Measurements from ENCODE around the gene DENND6B.
"Not testable (repeated sequence)": the region's sequence is repeated elsewhere in the genome, so short reads cannot be mapped to it uniquely, and the experiment has no call there.

Gene DENND6B, protein sequence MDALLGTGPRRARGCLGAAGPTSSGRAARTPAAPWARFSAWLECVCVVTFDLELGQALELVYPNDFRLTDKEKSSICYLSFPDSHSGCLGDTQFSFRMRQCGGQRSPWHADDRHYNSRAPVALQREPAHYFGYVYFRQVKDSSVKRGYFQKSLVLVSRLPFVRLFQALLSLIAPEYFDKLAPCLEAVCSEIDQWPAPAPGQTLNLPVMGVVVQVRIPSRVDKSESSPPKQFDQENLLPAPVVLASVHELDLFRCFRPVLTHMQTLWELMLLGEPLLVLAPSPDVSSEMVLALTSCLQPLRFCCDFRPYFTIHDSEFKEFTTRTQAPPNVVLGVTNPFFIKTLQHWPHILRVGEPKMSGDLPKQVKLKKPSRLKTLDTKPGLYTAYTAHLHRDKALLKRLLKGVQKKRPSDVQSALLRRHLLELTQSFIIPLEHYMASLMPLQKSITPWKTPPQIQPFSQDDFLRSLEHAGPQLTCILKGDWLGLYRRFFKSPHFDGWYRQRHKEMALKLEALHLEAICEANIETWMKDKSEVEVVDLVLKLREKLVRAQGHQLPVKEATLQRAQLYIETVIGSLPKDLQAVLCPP

DNA sequence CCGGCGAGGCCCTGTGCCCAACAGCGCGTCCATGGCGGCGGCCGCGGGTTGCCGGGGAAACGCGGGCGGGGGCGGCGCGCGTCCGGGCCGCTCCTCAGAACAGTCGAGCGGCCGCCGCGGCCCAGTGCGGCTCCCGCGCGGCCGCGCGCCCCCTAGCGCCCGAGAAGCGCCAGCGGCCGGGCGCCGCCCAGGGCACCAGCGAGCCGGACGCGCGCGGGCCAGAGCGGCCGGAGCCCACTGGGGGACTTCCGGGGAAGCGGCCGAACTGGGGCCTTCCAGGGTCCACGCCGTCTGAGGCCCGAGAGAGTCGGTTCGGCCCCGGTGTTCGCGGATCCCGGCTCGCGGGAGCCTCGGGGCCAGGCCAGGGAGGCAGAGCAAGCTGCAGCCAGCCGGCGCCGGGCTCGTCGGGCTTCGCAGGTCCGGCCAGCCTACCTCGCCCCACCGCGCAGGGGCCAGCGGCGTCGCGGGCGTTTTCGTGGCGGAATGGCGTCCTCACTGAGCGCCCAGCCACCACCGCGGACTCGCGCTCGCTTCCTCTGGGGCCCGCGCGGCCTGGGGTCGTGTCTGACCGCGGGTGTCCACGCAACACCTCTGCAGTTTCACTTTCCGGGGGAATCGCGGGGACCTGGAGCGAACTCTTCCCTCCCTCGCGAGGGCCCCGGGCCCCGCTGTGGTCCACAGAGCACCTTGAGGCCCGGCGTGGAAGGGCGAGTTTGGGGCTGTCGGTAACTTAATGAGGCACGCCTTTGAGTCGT lies at the start of gene DENND6B:
DENND6B (minus strand) TSS at position 57 of the 755 bp plus-strand sequence; CDS start at position 33, 24 bp downstream.
- peak; percentile 71 to 90 for DNase-seq

DNA sequence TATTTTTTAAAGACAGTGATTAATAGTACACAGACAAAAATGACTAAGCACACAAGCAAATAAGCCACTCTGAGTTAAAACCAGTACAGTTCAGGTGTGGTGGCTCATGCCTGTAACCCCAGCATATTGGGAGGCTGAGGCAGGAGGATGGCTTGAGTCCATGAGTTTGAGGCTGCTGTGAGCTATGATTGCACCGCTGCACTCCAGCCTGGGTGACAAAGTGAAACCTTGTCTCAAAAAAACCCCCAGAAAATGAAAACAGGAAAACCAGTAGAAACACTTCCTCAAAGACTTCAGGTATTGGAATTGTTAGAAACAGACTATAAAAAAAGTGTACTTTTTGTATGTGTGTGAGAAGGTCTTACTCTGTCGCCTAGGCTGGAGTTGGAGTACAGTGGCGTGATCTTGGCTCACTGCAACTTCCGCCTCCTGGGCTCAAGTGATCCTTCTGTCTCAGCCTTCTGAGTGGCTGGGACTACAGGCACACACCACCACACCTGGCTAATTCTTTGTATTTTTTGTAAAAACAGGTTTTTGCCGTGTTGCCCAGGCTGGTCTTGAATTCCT lies 49.4 kb upstream of the DENND6B start:
- DNase-seq = no peak

DNA sequence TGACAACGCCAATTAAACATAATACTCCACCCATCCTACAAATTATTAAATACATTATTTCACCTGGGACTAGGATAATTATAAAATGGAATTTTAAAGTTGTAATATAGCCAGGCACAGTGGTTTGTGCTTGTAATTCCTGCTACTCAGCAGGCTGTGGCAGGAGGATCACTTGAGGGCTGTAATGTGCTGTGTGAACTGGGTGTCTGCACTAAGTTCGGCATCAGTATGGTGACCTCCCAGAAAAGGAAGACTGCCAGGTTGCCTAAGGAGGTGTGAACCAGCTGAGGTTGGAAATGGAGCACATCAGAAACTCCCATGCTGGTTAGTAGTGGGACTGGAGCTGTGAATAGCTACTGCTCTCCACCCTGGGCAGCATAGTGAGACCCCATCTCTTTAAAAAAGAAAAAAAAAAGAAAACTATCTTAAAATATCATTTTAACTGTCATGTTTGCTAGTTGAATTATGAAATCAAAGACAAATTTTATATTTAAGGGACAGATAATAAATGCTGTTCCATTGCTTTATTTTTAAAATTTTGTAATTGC lies 44.4 kb upstream of the DENND6B start:
- no peak for DNase-seq

DNA sequence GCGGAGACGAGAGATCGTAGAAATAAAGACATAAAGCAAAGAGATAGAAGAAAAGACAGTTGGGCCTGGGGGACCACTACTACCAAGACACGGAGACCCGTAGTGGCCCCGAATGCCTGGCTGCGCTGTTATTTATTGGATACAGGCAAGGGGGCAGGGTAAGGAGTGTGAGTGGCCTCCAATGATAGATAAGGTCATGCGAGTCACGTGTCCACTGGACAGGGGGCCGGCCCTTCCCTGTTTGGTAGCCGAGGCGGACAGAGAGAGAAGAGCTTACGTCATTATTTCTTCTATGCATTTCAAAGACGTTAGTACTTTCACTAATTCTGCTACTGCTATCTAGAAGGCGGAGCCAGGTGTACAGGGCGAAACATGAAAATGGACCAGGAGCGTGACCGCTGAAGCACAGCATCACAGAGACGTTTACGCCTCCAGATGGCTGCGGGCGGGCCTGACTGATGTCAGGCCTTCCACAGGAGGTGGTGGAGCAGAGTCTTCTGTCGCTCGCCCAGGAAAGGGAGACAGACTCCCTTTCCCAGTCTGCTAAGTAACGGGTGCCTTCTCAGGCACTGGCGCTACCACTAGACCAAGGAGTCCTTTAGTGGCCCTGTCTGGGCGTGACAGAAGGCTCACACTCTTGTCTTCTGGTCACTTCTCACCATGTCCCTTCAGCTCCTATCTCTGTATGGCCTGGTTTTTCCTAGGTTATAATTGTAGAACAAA lies 41.1 kb upstream of the DENND6B start:
- no peak for DNase-seq

DNA sequence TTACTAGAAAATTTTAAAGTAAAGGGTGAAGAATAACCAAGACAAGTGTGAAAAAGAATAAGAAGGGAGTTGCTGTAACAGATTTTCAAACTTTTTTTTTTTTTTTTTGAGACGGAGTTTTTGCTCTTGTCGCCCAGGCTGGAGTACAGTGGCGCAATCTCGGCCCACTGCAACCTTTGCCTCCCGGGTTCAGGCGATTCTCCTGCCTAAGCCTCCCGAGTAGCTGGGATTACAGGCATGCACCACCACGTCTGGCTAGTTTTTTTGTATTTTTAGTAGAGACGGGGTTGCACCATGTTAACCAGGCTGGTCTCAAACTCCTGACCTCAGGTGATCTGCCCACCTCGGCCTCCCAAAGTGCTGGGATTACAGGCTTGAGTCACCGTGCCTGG lies 37.0 kb upstream of the DENND6B start:
- not testable (repeated sequence) for DNase-seq

DNA sequence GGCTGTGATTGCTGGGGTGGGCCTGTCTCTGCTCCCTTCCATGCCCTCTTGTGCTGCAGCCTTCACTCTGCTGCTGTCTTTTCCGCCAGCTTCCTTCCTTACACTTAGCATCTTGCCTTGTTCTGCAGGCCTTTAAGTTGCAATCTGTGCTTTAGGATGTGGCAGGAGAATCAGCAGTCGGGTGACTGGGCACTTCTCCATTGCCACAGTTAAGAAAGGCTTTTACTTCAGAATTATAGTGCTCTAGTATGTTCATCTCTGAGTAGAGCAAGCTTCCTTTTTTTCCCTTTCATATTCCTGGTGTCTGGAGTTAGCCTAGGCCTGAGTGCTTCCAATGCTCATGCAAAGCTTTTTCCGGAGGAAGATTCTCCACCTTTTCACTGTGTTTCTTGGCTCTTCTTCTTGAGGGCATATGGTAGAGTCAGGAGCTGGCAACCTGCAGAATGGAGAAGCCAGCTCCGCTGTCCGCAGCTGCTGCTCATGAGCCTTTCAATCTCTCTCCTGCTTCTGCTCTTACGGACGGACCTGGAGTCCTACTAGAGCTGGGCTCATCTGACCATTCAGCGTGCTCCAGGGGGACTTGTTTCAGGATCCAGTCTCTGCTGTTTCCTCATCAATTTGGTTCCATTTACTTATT lies 36.5 kb upstream of the DENND6B start:
- DNase-seq = no peak

DNA sequence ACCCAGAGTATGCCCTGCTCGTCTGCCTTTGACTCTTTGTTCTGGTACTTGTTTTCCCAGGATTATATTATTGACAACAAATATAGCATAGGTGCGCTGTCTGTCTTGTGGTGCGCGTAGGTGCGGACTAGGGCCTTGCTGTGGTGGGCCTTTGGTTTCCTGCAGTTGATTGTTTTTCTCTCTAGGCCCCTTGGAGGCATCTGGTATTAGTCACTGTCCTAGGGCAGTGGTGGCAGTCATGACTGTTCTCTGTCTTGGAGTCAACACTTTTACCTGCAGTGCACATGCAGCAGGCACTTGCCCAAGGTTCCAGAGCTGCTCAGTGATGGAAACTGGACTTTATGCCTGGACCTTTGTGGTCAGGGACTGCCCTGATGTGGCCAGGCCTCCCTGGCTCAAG lies 34.9 kb upstream of the DENND6B start:
- DNase-seq = no peak

DNA sequence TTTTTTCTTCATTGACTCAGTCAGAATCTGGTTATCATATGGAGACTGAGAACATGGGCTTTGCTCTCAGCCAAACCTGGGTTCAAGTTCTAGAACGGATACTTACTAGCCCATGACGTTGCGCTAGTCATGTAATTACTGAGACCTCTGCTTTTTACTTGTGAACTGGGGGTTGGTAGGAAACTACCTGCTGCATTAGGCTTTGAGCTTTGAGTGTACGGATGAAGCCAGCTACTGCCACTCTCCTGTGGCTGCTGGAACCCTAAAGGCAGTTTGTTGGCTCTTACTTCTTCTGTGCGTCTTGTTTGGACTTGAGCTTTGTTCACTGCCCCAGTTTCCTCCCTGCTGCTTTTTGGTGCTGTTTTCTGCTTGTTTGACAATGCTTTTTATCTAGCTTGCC lies 34.4 kb upstream of the DENND6B start:
- DNase-seq = no peak

DNA sequence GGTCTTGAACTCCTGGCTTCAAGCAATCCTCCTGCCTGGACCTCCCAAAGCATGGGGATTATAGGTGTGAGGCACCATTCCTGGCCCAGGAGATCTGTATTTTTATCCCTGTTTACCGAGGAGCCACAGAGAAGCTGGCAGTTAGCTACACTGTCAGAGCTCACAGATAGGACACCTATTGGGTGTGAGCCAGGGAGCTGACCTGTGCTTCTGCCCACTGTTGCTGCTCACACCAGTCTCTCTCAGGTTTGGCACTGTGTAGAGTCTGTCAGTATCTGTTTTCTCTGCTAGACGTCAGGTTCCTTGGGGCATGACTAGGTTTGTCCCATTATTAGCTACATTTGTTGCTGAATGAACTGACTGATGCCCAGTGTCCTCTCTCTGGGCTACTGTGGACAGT lies 33.8 kb upstream of the DENND6B start:
- no peak for DNase-seq

DNA sequence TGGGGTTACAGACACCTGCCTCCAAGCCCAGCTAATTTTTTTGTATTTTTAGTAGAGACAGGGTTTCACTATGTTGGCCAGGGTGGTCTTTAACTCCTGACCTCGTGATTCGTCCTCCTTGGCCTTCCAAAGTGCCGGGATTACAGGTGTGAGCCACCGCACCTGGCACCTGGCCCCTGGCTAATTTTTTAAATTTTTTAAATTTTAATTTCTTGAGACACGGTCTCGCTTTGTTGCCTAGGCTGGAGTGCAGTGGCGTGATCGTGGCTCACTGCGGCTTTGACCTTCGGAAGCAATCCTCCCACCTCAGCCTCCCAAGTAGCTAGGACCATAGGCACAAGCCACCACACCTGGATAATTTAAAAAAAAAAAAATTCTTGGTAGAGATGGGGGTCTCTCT lies 30.9 kb upstream of the DENND6B start:
- DNase-seq = no peak

DNA sequence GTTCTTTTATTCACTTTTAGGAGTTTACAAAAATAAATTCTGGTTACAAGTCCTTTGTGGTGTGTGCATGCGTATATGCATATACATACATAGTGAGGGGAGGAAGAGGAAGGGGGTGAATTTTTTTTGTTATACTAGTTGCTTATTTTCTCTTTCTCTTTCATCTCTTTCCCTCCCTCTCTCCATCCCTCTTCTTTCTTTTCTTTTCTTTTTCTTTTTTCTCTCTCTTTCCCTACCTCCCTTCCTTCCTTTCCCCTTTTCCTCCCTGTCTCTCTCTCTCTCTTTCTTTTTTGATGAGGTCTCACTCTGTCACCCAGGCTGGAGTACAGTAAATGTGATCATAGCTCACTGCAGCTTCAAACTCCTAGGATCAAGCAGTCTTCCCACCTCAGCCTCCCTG lies 30.4 kb upstream of the DENND6B start:
- no peak for DNase-seq

DNA sequence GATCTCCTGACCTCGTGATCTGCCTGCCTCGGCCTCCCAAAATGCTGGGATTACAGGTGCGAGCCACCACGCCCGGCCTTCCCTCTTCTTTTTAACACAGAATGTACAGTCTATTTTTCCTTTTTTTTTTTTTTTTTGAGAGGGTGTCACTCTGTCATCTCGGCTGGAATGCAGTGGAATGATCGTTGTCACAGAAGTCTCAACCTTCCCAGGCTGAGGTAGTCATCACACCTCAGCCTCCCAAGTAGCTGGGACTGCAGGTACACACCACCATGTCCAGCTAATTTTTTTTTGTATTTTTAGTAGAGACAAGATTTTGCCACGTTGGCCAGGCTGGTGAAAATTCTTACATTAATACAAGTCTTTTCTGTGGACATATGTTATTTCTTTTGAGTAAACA lies 29.4 kb upstream of the DENND6B start:
- DNase-seq = no peak

DNA sequence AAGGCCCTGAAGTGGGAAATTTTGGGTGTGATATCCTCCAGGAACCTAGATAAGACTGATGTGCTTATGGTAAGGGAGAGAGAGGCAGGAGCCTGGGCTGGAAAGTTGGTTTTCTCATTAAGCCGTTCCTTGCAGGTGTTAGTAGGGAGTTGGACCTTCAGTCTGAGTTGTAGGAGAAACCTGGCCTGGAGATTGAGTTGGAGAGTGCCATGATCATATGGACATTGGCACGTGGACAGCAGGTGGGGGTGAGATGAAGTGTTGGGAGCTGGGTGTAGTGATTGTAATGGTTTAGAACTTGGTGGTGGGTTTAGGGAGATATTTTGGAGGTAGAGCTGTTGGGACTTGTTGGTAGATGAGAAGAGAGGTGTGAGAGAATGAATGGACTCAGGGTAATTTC lies 21.2 kb upstream of the DENND6B start:
- no peak for DNase-seq

DNA sequence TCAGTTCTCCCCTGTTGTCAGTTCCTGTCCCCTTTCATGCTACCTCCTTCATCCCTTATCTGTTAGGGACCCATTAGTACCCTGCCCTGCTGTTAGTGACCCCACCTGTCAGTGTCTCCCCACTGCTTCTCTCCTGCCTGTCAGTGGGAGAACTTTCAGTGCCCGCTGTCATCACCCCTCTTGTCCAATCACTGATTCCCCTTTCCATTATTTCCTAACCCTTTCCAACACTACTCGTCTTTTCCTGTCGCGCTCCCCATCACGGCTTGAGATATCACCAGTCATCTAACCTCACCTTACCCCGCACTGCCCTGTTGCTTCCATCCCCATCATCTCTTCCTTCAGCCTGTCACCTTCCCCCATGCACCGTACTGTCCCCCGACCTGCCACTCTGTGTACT lies 20.3 kb upstream of the DENND6B start:
- DNase-seq = no peak

DNA sequence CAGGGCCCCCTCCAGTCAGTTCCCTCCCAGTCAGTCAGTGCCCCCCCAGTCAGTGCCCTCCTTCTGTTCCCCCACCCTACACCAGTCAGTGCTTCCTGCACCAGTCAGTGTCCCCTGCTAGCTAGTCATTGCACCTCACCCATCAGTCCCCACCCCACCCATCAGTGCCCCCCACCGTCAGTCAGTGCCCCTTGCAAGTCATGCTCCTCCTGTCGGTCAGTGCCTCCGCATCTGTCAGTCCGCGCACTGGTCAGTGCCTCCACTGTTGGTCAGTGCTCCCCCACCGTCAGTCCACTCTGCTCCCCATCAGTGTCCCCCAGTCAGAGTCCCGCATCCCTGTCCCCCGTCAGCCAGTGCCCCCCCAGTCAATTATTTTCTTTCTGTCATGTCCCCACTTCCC lies 19.7 kb upstream of the DENND6B start:
- no peak for DNase-seq

DNA sequence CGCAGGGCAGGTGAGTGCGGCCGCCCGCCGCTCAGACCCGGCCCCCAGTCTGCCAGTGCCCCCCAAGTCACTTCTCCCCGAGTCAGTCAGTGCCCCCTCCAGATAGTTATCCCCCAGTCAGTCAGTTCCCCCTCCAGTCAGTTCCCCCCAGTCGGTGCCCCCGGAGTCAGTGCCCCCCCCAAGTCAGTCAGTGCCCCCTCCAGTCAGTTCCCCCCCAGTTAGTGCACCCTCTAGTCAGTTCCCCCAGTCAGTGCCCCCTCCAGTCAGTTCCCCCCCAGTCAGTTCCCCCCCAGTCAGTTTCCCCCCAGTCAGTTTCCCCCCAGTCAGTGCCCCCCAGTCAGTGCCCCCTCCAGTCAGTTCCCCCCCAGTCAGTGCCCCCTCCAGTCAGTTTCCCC lies 16.7 kb upstream of the DENND6B start:
- no peak for DNase-seq

DNA sequence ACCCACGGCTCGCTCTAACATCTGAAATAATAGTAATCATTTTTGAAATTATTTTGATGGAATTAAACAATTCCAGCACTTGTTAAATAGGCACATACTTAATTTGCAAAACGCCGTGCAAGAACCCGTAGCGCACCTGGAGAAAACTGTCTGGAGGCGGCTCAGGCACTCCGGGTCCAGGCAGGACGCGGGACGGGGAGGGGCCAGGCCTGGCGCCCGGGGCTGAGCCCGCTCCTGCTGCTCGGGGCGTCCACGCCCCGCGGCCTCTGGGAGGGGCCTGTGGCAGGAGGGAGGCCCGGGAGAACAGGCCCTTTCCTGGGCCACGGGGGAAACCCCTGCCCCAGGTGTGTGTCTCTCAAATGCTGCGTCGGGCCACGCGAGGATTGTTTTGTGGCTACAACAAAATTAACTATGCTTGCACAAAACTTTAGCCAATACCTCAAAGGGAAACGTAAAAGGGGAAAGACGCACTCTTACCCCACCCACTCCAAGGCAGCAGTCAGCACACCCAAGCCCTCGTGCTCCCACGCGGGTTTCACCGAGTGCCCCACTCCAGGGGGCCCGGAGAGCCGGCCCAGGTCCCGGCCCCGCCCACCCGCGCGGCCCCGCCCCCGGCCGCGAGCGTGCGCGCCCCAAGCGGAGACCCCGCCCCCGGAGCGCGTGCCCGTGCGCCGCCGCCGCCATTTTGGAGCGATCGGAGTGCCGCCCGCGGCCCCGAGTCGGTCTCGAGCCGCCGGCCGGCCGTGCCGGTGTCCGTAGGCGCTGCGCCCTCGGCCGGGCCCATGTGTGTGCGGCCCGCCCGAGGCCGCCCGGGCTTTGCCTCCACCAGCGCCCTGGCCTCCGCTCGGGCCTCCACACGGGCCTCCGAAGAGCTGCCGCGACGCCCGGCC lies 16.1 kb upstream of the DENND6B start, which contains the start of gene PPP6R2:
PPP6R2 (plus strand) TSS at position 677 of the 890 bp plus-strand sequence. CDS start 50,582 bp downstream, outside the sequence.
- DNase-seq = peak; percentile 42 to 78

DNA sequence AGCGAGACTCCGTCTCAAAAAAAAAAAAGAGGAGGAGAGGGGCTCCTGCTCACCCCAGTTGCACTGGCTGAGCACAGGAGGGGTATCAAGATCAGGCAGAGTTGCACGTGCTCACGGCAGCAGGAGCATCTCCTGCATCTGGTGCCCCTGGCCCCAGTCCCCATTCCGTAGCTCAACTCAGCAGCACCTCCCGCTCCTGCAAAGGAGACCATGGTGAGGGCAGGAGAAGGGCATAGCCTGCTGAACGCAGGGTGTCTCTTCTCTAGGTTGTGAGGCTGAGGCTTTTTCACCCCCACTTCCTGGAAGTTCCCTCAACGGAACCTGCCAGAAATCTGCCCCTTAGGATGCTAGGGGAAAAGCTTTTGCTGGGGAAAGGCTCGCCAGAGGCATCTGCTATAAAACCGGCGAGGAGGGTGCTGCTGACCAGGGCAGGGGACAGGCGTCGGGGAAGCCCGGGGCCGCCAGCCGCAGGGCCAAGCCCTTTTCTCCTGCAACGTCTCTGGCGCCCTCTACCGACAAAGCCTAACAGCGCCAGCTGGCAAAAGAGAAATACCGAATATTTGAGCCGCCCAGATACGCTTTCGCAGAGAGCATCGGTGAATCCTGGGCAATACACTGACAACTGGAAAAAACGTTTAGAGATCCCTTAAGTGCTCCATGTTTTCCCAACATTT lies 15.3 kb upstream of the DENND6B start:
- peak; percentile 77 to 91 for DNase-seq

DNA sequence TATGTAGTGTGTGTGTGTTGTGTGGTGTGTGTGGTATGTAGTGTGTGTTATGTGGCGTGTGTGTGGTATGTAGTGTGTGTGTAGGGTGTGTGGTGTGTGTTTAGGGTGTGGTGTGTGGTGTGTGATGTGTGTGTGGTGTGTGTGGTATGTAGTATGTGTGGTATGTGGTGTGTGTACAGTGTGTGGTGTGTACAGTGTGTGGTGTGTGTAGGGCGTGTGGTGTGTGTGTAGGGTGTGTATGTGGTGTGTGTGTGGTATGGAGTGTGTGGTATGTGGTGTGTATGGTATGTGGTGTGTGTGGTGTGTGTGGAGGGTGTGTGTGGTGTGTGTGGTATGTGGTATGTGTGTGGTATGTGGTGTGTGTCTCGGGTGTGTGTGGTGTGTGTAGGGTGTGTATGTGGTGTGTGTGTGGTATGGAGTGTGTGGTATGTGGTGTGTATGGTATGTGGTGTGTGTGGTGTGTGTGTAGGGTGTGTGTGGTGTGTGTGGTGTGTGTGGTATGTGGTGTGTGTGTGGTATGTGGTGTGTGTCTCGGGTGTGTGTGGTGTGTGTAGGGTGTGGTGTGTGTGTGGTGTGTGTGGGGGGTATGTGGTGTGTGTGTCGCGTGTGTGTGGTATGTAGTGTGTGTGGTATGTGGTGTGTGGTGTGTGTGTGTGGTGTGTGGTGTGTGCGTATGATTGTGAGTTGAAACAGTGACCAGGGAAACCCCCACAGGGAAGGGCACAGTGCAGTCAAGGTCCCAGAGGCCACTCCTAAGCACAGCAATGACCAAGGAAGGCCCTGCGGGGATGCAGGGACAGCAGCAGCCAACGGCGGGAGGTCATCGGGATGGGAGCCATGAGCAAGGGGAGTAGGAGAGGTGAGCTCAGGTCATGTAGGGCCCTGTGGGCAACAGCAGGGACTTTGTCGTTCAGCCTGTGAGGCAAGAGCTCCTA lies 13.4 kb upstream of the DENND6B start:
- DNase-seq = peak in 1 of 2 experiments; percentile 15
